Mesenchymal stem cell (in vitro differentiated cells and primary cell): Measurements from ENCODE around the gene STC2.

Experiments
- DNase-seq: peaks from one replicate; pipeline ENCODE4 v3.0.0-alpha.2; 2013
- H2AFZ ChIP-seq: one replicate; pipeline ENCODE4 v1.6.1; 2013; ENCODE audit warnings: low read depth, mild to moderate bottlenecking, control low read depth, inconsistent platforms, low read length, moderate library complexity
- H2AK5ac ChIP-seq: 2 replicates; pipeline ENCODE4 v1.6.1; 2013; ENCODE audit warnings: low read length, moderate library complexity, mild to moderate bottlenecking, inconsistent platforms; ENCODE audit not compliant: severe bottlenecking
- H2BK120ac ChIP-seq: one replicate; pipeline ENCODE4 v1.6.1; 2013; ENCODE audit warnings: low read depth, mild to moderate bottlenecking, inconsistent platforms, low read length, moderate library complexity
- H2BK12ac ChIP-seq, 2 experiments: one replicate each; pipeline ENCODE4 v1.6.1; 2013; ENCODE audit warnings: inconsistent platforms in 2 of 2, low read length in 2 of 2, mild to moderate bottlenecking in 2 of 2, moderate library complexity in 2 of 2, control low read depth in 1 of 2
- H2BK15ac ChIP-seq: one replicate; pipeline ENCODE4 v1.6.1; 2013; ENCODE audit warnings: mild to moderate bottlenecking, low read depth, inconsistent platforms; ENCODE audit not compliant: poor library complexity, severe bottlenecking
- H2BK5ac ChIP-seq: 2 replicates; pipeline ENCODE4 v1.6.1; 2013; ENCODE audit warnings: low read depth, mild to moderate bottlenecking, low read length, control low read depth, inconsistent platforms; ENCODE audit not compliant: poor library complexity, severe bottlenecking
- H3K14ac ChIP-seq, 2 experiments: one replicate each; pipeline ENCODE4 v1.6.1; 2013; ENCODE audit warnings: inconsistent platforms in 2 of 2, low read length in 2 of 2, control low read depth in 1 of 2, mild to moderate bottlenecking in 1 of 2, moderate library complexity in 1 of 2
- H3K18ac ChIP-seq, 2 experiments: one replicate each; pipeline ENCODE4 v1.6.1; 2013; ENCODE audit warnings: inconsistent platforms in 2 of 2, low read length in 2 of 2, control low read depth in 1 of 2, low read depth in 1 of 2, mild to moderate bottlenecking in 1 of 2
- H3K23ac ChIP-seq, 2 experiments: one replicate each; pipeline ENCODE4 v1.6.1; 2013; ENCODE audit warnings: inconsistent platforms in 2 of 2, low read length in 2 of 2, mild to moderate bottlenecking in 2 of 2, moderate library complexity in 2 of 2, control low read depth in 1 of 2
- H3K27ac ChIP-seq: 2 replicates; pipeline ENCODE4 v1.5.1; 2013; ENCODE audit warnings: mild to moderate bottlenecking, moderate library complexity, low read length, control low read depth, inconsistent platforms; ENCODE audit not compliant: poor library complexity, severe bottlenecking
- H3K27me3 ChIP-seq, 2 experiments: 2 replicates each; pipeline versions ENCODE4 v1.6.1 to v1.7.0; 2013; ENCODE audit warnings: low read length in 2 of 2, mild to moderate bottlenecking in 2 of 2, moderate library complexity in 2 of 2, control low read depth in 1 of 2, inconsistent platforms in 1 of 2; ENCODE audit not compliant: control insufficient read depth in 1 of 2, insufficient read depth in 1 of 2
- H3K36me3 ChIP-seq, 2 experiments: 2 replicates each; pipeline versions ENCODE4 v1.6.1 to v1.7.0; 2013; ENCODE audit warnings: low read length in 2 of 2, control low read depth in 1 of 2, inconsistent platforms in 1 of 2, low read depth in 1 of 2, mild to moderate bottlenecking in 1 of 2; ENCODE audit not compliant: insufficient read depth in 2 of 2, control insufficient read depth in 1 of 2
- H3K4ac ChIP-seq, 2 experiments: one replicate each; pipeline ENCODE4 v1.6.1; 2013; ENCODE audit warnings: inconsistent platforms in 2 of 2, low read length in 2 of 2, mild to moderate bottlenecking in 2 of 2, moderate library complexity in 2 of 2, control low read depth in 1 of 2, low read depth in 1 of 2
- H3K4me1 ChIP-seq: 2 replicates; pipeline ENCODE4 v1.6.1; 2013; ENCODE audit warnings: low read depth, low read length, control low read depth; ENCODE audit not compliant: control insufficient read depth, insufficient read depth
- H3K4me2 ChIP-seq: 2 replicates; pipeline ENCODE4 v1.6.1; 2013; ENCODE audit warnings: low read length, mild to moderate bottlenecking, inconsistent platforms; ENCODE audit not compliant: poor library complexity, severe bottlenecking
- H3K4me3 ChIP-seq, 2 experiments: 2 replicates each; pipeline versions ENCODE4 v1.5.1 to v1.7.0; 2013; ENCODE audit warnings: low read length in 2 of 2, mild to moderate bottlenecking in 2 of 2, control low read depth in 1 of 2, low read depth in 1 of 2; ENCODE audit not compliant: insufficient read depth in 1 of 2
- H3K79me1 ChIP-seq: replicated peaks from 2 replicates; pipeline ENCODE4 v1.6.1; 2013; ENCODE audit warnings: mild to moderate bottlenecking, control low read depth, low read length, inconsistent platforms; ENCODE audit not compliant: poor library complexity, severe bottlenecking
- H3K9ac ChIP-seq: 2 replicates; pipeline ENCODE4 v1.7.0; 2013; ENCODE audit warnings: mild to moderate bottlenecking, low read length, moderate library complexity
- H3K9me3 ChIP-seq: 2 replicates; pipeline ENCODE4 v1.7.0; 2013; ENCODE audit warnings: mild to moderate bottlenecking, low read length; ENCODE audit not compliant: control insufficient read depth
- H4K8ac ChIP-seq: one replicate; pipeline ENCODE4 v1.6.1; 2013; ENCODE audit warnings: inconsistent platforms, mild to moderate bottlenecking, low read length, moderate library complexity
- H4K91ac ChIP-seq: one replicate; pipeline ENCODE4 v1.6.1; 2013; ENCODE audit warnings: mild to moderate bottlenecking, low read length, inconsistent platforms
- WGBS: methylation state at CpG from one replicate; pipeline ENCODE4 v1.1.7; 2013; ENCODE audit warnings: mixed read lengths; 5-methylcytosine and 5-hydroxymethylcytosine counted together

The STC2 gene

DNA sequence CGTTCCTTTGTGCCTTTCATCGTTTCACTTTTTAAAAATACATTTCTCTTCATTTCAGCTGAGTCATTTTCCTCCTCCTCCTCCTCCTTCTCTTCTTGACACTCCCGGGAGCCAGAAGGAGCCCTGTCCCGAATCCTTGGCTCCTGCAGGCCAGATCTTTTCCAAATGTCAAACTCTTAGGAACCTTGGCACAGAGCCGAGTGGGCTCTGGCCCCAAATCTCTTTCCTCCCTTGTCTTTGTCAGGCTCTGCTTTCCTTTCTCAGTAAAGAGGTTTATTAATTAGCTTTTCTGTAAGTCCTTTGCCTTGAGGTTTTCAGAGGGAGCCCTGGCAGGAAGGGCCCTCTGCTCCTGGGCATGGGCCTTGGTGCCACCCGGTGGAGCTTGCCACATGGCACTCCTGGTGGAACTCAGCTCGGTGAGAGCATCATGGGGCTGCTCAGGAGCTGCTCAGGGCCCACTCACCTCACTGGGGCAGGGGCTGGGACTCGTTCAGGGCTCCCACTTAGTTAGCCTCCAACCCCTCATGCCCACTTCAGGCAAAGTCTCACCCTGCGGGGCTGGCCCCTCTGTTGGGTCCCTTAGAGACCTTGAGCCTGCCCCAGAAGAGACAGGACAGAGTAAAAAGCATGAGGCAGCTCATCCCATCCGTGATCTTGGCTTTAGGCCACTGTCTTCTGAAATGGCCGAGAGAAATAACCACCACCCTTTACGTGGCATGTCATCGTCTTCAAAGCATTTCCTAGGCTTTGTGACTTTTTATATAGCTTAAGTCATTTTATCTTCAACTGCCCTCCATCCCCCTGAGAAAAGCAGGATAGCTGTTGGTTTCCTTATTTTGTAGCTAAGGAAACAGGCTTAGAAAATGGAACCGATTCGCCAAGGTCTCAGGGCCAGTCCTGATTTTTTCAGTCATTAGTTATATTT lies 17.1 kb downstream of the STC2 start:
- no peak for DNase-seq
- Histone ChIP-seq H3K18ac (no peak overlapping the region), H3K4me1 (peaks cover 17% of the 10 kb centered on the region), H2BK12ac (peak overlapping the region in 1 of 2 experiments; percentile 65), H3K9ac (peak overlapping the region; percentile 80), H3K4me2 (no peak overlapping the region), H3K14ac (no peak overlapping the region), H4K91ac (no peak overlapping the region), H3K27me3 (no peaks in the 10 kb centered on the region), H2AFZ (peak overlapping the region; percentile 29), H3K27ac (no peak overlapping the region), H2BK5ac (no peak overlapping the region), H2BK120ac (no peak overlapping the region), H3K4me3 (peak overlapping the region in 1 of 2 experiments; percentile 51), H3K79me1 (no peaks in the 10 kb centered on the region), H2AK5ac (no peak overlapping the region), H3K4ac (peak overlapping the region in 1 of 2 experiments; percentile 12), H3K9me3 (peaks cover 5% of the 10 kb centered on the region), H3K23ac (no peak overlapping the region), H3K36me3 (no peaks in the 10 kb centered on the region), H4K8ac (peak overlapping the region; percentile 59), H2BK15ac (peak overlapping the region; percentile 6)
- 91% methylated on average over 12 of the region's 15 CpGs for WGBS

DNA sequence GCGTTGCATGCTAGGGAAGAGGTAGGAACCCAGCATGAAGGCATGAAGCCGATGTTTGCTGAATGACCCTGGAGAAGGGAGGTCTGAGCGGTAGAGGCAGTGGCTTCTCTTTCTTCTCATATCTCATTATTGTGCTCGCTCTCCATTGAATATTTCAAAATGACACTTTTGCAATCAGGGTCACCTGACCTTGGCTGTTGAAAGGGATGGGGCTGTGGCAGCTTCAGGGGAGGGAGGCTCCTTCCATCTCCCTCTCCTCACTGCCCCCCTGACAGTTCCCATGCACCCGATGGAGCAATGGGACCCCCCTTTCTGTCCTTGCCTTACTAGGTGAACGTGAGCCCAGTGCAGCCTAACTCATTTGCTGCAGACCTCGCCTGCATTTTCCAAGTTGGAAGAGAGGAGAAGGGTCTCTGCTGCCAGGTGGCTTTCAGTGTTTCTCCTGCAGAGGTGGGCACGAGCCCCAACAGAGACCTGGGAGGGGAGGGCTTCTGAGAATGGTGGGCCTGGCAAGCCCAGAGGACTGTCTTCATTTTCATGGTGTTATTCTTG lies 17.9 kb downstream of the STC2 start:
- peak overlapping the region in 1 of 2 experiments; percentile 48 for H3K14ac ChIP-seq
- no peak overlapping the region for H2AK5ac ChIP-seq
- no peak overlapping the region for H2BK15ac ChIP-seq
- H2BK120ac ChIP-seq: no peak overlapping the region
- peak overlapping the region in 1 of 2 experiments; percentile 54 for H3K4ac ChIP-seq
- no peak overlapping the region for H2BK5ac ChIP-seq
- H4K91ac ChIP-seq: no peak overlapping the region
- WGBS: 93% methylated on average over 7 of the region's 8 CpGs
- no peak overlapping the region for H2AFZ ChIP-seq
- no peak overlapping the region for H3K27ac ChIP-seq
- no peak overlapping the region for H4K8ac ChIP-seq
- H3K23ac ChIP-seq: no peak overlapping the region
- peaks cover 12% of the 10 kb centered on the region for H3K4me1 ChIP-seq
- no peaks in the 10 kb centered on the region for H3K36me3 ChIP-seq
- peak overlapping the region in 1 of 2 experiments; percentile 91 for H2BK12ac ChIP-seq
- peak overlapping the region in 1 of 2 experiments; percentile 51 for H3K4me3 ChIP-seq
- H3K4me2 ChIP-seq: no peak overlapping the region
- H3K27me3 ChIP-seq: no peaks in the 10 kb centered on the region
- H3K79me1 ChIP-seq: no peaks in the 10 kb centered on the region
- no peak for DNase-seq
- peaks cover 5% of the 10 kb centered on the region for H3K9me3 ChIP-seq
- H3K18ac ChIP-seq: peak overlapping the region; percentile 52 to 75
- H3K9ac ChIP-seq: peak overlapping the region; percentile 80

DNA sequence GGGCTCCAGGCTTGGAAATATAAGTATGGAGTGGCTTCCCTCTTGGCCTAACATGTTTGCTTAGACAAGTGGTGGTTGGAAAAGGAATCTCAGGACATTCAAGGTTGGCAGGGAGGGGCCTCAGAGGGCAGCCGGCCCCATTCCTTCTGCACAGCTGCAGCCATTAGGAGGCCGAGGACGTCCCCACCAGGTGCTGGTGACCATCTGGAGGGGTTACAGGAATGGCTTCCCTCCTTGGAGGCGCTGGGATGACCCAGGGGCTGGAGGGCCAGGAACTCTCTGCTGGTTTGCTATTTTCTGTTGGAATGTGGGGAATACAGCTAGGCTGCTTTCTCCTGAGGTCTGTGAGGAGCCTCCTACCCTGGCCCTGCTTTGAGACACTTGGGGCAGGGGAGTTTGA lies 18.5 kb downstream of the STC2 start:
- H4K91ac ChIP-seq: no peak overlapping the region
- H3K4me3 ChIP-seq: no peak overlapping the region
- no peaks in the 10 kb centered on the region for H3K79me1 ChIP-seq
- no peaks in the 10 kb centered on the region for H3K27me3 ChIP-seq
- H2AFZ ChIP-seq: no peak overlapping the region
- H2BK120ac ChIP-seq: no peak overlapping the region
- no peak overlapping the region for H2BK5ac ChIP-seq
- H3K27ac ChIP-seq: no peak overlapping the region
- WGBS: 80% methylated on average over 4 of the region's 4 CpGs
- H3K9me3 ChIP-seq: peaks cover 5% of the 10 kb centered on the region
- H3K14ac ChIP-seq: no peak overlapping the region
- H2BK15ac ChIP-seq: no peak overlapping the region
- H3K4me2 ChIP-seq: no peak overlapping the region
- peak overlapping the region in 1 of 2 experiments; percentile 24 for H3K4ac ChIP-seq
- H3K18ac ChIP-seq: peak overlapping the region in 1 of 2 experiments; percentile 14
- H4K8ac ChIP-seq: no peak overlapping the region
- H2AK5ac ChIP-seq: no peak overlapping the region
- DNase-seq: no peak
- H3K23ac ChIP-seq: no peak overlapping the region
- no peaks in the 10 kb centered on the region for H3K36me3 ChIP-seq
- no peak overlapping the region for H3K9ac ChIP-seq
- H2BK12ac ChIP-seq: no peak overlapping the region
- peaks cover 15% of the 10 kb centered on the region for H3K4me1 ChIP-seq

DNA sequence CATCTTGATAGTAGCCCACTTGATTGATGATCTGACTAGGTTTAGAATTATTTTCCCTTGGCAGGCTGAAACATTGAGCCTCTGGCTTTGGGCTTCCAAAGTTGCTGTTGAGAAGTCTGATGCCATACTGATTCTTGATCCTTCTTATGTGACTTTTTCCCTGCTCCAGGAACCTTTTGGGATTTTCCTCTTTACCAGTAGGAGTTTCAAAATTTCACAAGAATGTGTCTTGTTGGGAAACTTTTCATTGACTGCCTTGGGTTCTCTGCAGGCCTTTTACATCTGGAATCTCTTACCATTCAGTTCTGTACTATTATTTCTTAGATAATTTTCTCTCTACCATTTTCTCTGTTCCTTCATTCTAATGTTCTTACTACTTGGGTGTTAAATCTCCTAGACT lies 20.0 kb downstream of the STC2 start:
- Histone ChIP-seq H3K79me1 (no peaks in the 10 kb centered on the region), H4K91ac (no peak overlapping the region), H3K4me3 (no peak overlapping the region), H3K4ac (no peak overlapping the region), H3K36me3 (no peaks in the 10 kb centered on the region), H3K4me2 (no peak overlapping the region), H4K8ac (no peak overlapping the region), H2BK120ac (no peak overlapping the region), H3K23ac (no peak overlapping the region), H3K4me1 (peaks cover 22% of the 10 kb centered on the region), H2BK5ac (no peak overlapping the region), H3K14ac (no peak overlapping the region), H3K18ac (no peak overlapping the region), H3K27ac (no peak overlapping the region), H3K9ac (no peak overlapping the region), H2BK15ac (no peak overlapping the region), H2BK12ac (no peak overlapping the region), H2AK5ac (no peak overlapping the region), H2AFZ (no peak overlapping the region), H3K9me3 (peaks cover 5% of the 10 kb centered on the region), H3K27me3 (no peaks in the 10 kb centered on the region)
- DNase-seq: no peak
